Panc1 (cell line): Measurements from ENCODE around the gene ROBO1. TPM values are rescaled to one million over a fixed set of nuclear protein-coding genes. Genes with fewer than 3 reads are reported as not detected.

Experiments
- ATAC-seq: fragments of 200-7000 bp; cut with Tn5 transposase; 2 replicates; pipeline ENCODE4 v1.9.1; 2020; ENCODE audit warnings: mild to moderate bottlenecking, moderate library complexity
- BruUV-seq: library from RNA; stranded (reverse); fragments of 400-500 nt; replicated peaks from 2 replicates; lab custom pipeline; 2021; lab: Mats Ljungman, UMichigan
- CTCF ChIA-PET: fragments of 300-600 bp; sonication (Branson Sonifier 250); formaldehyde crosslinking; loops from one replicate; lab custom pipeline; 2022; ENCODE audit warnings: antibody characterized with exemption; lab: Charles Lee
- POLR2A ChIA-PET: fragments of 300-600 bp; sonication (Branson Sonifier 250); formaldehyde crosslinking; loops from one replicate; lab custom pipeline; 2022; ENCODE audit warnings: antibody characterized with exemption; lab: Charles Lee
- DNase-seq: peaks from one replicate; pipeline ENCODE4 v3.0.0-alpha.2; 2010; ENCODE audit warnings: low read depth, low spot score
- H3K27ac ChIP-seq: 2 replicates; pipeline ENCODE4 v1.5.1; 2011; ENCODE audit warnings: mild to moderate bottlenecking, low read length, inconsistent platforms
- H3K27me3 ChIP-seq: fragments of 200-500 bp; sonication (Bioruptor generic); 2 replicates; pipeline ENCODE4 v1.6.0; 2014; ENCODE audit warnings: low read length, inconsistent platforms; ENCODE audit not compliant: control insufficient read depth, insufficient read depth
- H3K36me3 ChIP-seq: fragments of 200-500 bp; sonication (Bioruptor generic); 2 replicates; pipeline ENCODE4 v1.5.1; 2014; ENCODE audit warnings: inconsistent platforms, mild to moderate bottlenecking, low read length, moderate library complexity; ENCODE audit not compliant: control insufficient read depth, insufficient read depth
- H3K4me1 ChIP-seq: 2 replicates; pipeline ENCODE4 v1.5.1; 2011; ENCODE audit warnings: inconsistent platforms, mild to moderate bottlenecking, low read length, moderate library complexity; ENCODE audit not compliant: control insufficient read depth, insufficient read depth
- H3K4me3 ChIP-seq, 2 experiments: 2 replicates each; pipeline ENCODE4 v1.5.1; 2011 to 2012; ENCODE audit warnings: low read depth in 2 of 2, low read length in 2 of 2, mild to moderate bottlenecking in 2 of 2, inconsistent platforms in 1 of 2, moderate library complexity in 1 of 2
- H3K9me3 ChIP-seq: fragments of 200-500 bp; sonication (Bioruptor generic); 2 replicates; pipeline ENCODE4 v1.5.1; 2014; ENCODE audit warnings: low read depth, mild to moderate bottlenecking, inconsistent platforms, low read length, moderate library complexity; ENCODE audit not compliant: control insufficient read depth, insufficient read depth
- POLR2AphosphoS5 ChIP-seq: IDR thresholded peaks from 2 replicates; pipeline ENCODE4 v1.6.1; 2012; ENCODE audit warnings: mild to moderate bottlenecking, low read depth, low read length, moderate library complexity
- SIN3A ChIP-seq: IDR thresholded peaks from 2 replicates; pipeline ENCODE4 v1.6.1; 2012; ENCODE audit warnings: low read depth, mild to moderate bottlenecking, low read length, moderate library complexity, borderline replicate concordance; ENCODE audit not compliant: insufficient read depth
- TCF7L2 ChIP-seq: IDR thresholded peaks from 2 replicates; pipeline ENCODE4 v1.6.1; 2011; ENCODE audit warnings: mild to moderate bottlenecking, low read depth, low read length, inconsistent platforms
- in situ Hi-C: cut with HindIII; loops from 2 replicates; pipeline ENCODE4 v1.10.0; 2016; ENCODE audit warnings: low sequenced_read_pairs, low pct_unique_long_range_greater_than_20kb
- intact Hi-C: fragments of 100-400 bp; cut with micrococcal nuclease; formaldehyde crosslinking; loops from one replicate; pipeline ENCODE4 v1.10.0; 2022; ENCODE audit not compliant: unreplicated experiment
- total RNA-seq: library from RNA; stranded (reverse); gene quantifications from one replicate; pipeline ENCODE4 v1.2.1, GENCODE V29; 2021; ENCODE audit not compliant: unreplicated experiment
- TF ChIP-seq, protein P1 (sequence below): fragments of 450-650 bp; IDR thresholded peaks from 2 replicates; pipeline ENCODE4 v1.5.1; 2017; ENCODE audit warnings: mild to moderate bottlenecking
- TF ChIP-seq, protein P2 (sequence below), 2 experiments: IDR thresholded peaks; 2 replicates each; pipeline ENCODE4 v1.6.1; 2011 to 2012; ENCODE audit warnings: low read depth in 2 of 2, control low read depth in 1 of 2, low read length in 1 of 2, mild to moderate bottlenecking in 1 of 2, moderate library complexity in 1 of 2; ENCODE audit not compliant: insufficient read depth in 1 of 2

Gene ROBO1
- total RNA-seq, 1 experiment from 2014 or later: 61.6 TPM

DNA sequence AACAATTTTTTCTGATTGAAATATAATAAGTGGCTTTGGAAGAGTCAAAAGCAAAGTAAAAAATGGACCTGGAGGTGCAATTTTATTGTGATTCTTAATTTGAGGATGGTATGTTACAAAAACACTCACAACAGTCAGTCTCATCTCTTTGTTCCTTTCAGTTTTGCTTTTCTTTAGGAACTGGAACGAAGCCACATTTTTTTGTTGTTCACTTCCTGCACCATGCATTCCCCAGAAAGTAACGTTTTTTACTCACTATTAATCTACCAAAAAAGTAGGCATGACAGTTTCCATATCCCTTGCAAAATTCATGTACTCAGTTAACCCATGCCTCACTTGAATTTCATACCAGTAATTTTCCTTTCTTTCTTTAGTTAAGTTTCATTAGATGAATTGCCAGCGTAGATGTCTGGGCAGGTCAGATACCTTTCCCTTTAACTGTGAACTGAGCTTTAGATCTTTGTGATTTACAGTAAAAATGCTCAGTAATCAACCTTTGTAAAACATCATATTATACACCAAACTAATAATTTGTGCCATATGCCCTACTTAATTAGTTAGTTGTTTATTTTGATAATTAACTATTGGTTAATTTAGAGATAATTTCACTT, 384.3 kb downstream of the ROBO1 start:
- no TSS peak for BruUV-seq
- POLR2A ChIA-PET: no interaction called here
- intact Hi-C loops: no loop called here

DNA sequence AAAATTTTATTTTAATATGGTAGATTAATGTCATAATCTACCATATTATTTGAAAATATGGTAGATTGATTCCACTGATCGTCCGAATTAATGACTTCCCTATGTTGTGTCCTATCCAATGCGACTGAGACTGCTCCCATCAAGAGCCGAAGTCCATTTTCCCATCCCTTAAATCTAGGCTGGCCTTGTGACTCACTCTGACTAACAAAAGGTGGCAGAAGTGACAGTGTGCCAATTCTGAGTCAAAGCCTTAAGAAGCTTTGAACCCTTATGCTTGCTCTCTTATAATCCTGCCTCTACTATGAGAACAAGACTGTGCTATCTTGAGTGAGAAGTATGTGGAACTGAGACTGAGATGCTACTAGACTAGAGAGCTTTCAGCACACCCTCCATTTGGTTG, 387.2 kb downstream of the ROBO1 start:
- H3K4me3 ChIP-seq: no peak overlapping the region
- ChIA-PET CTCF (no interaction called here), POLR2A (no interaction called here)
- H3K36me3 ChIP-seq: no peaks in the 10 kb centered on the region
- no peak for ATAC-seq
- in situ Hi-C loops: no loop called here
- H3K27ac ChIP-seq: no peak overlapping the region
- intact Hi-C loops: no loop called here
- DNase-seq: no peak
- H3K9me3 ChIP-seq: no peaks in the 10 kb centered on the region
- no peaks in the 10 kb centered on the region for H3K27me3 ChIP-seq
- TF ChIP-seq, protein P1, sequence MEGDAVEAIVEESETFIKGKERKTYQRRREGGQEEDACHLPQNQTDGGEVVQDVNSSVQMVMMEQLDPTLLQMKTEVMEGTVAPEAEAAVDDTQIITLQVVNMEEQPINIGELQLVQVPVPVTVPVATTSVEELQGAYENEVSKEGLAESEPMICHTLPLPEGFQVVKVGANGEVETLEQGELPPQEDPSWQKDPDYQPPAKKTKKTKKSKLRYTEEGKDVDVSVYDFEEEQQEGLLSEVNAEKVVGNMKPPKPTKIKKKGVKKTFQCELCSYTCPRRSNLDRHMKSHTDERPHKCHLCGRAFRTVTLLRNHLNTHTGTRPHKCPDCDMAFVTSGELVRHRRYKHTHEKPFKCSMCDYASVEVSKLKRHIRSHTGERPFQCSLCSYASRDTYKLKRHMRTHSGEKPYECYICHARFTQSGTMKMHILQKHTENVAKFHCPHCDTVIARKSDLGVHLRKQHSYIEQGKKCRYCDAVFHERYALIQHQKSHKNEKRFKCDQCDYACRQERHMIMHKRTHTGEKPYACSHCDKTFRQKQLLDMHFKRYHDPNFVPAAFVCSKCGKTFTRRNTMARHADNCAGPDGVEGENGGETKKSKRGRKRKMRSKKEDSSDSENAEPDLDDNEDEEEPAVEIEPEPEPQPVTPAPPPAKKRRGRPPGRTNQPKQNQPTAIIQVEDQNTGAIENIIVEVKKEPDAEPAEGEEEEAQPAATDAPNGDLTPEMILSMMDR: no peak
- TF ChIP-seq TCF7L2: no peak
- TF ChIP-seq, protein P2, sequence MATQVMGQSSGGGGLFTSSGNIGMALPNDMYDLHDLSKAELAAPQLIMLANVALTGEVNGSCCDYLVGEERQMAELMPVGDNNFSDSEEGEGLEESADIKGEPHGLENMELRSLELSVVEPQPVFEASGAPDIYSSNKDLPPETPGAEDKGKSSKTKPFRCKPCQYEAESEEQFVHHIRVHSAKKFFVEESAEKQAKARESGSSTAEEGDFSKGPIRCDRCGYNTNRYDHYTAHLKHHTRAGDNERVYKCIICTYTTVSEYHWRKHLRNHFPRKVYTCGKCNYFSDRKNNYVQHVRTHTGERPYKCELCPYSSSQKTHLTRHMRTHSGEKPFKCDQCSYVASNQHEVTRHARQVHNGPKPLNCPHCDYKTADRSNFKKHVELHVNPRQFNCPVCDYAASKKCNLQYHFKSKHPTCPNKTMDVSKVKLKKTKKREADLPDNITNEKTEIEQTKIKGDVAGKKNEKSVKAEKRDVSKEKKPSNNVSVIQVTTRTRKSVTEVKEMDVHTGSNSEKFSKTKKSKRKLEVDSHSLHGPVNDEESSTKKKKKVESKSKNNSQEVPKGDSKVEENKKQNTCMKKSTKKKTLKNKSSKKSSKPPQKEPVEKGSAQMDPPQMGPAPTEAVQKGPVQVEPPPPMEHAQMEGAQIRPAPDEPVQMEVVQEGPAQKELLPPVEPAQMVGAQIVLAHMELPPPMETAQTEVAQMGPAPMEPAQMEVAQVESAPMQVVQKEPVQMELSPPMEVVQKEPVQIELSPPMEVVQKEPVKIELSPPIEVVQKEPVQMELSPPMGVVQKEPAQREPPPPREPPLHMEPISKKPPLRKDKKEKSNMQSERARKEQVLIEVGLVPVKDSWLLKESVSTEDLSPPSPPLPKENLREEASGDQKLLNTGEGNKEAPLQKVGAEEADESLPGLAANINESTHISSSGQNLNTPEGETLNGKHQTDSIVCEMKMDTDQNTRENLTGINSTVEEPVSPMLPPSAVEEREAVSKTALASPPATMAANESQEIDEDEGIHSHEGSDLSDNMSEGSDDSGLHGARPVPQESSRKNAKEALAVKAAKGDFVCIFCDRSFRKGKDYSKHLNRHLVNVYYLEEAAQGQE (IDR thresholded peaks at IDR 0.05; ENCODE audit: insufficient read depth in 1 of 2, low read depth in 2 of 2, low read length in 1 of 2): no peak
- no peak for TF ChIP-seq SIN3A
- TF ChIP-seq POLR2AphosphoS5: no peak
- BruUV-seq: no TSS peak
- no peaks in the 10 kb centered on the region for H3K4me1 ChIP-seq

More for the DNA sequence above, 384.3 kb downstream of the ROBO1 start:
- Histone ChIP-seq H3K36me3 (no peaks in the 10 kb centered on the region), H3K4me3 (no peak overlapping the region), H3K27me3 (no peaks in the 10 kb centered on the region), H3K4me1 (no peaks in the 10 kb centered on the region), H3K27ac (no peak overlapping the region), H3K9me3 (no peaks in the 10 kb centered on the region)
- TF ChIP-seq, protein P2 (IDR thresholded peaks at IDR 0.05; ENCODE audit: insufficient read depth in 1 of 2, low read depth in 2 of 2, low read length in 1 of 2): no peak
- TF ChIP-seq SIN3A: no peak
- DNase-seq (no peak), ATAC-seq (no peak)
- CTCF ChIA-PET: no interaction called here
- in situ Hi-C loops: no loop called here
